ENCODE results near the gene CARD11. TPM values are rescaled to one million over a fixed set of nuclear protein-coding genes. Genes with fewer than 3 reads are reported as not detected.

CARD11 gene
- total and polyA plus RNA-seq, 2 donors (not counting 1 experiment from before 2014, with no cell fraction given) = 0.02 TPM; not detected in 1

GRCh38 chr7:2930310-2931033 is 113.2 kb downstream of the CARD11 start:
- Histone ChIP-seq H3K9me3 (ENCODE audit: control insufficient read depth, insufficient read depth, low read depth, low read length) (no peaks in the 10 kb centered on the region), H4K20me1 (ENCODE audit: control insufficient read depth, extremely low read depth, insufficient read depth, low read length) (no peaks in the 10 kb centered on the region), H3K79me2 (ENCODE audit: control insufficient read depth, insufficient read depth, low read length) (no peaks in the 10 kb centered on the region), H3K36me3 (ENCODE audit: control insufficient read depth, insufficient read depth, low read length) (no peaks in the 10 kb centered on the region), H3K27me3 (ENCODE audit: control insufficient read depth, insufficient read depth, low read length) (peaks cover 2% of the 10 kb centered on the region), H3K27ac (ENCODE audit: insufficient read depth, low read length) (no peak overlapping the region), H3K4me3 (replicated peaks in 1 of 4; ENCODE audit: control extremely low read depth in 1 of 4, insufficient read depth in 1 of 4, low read depth in 3 of 4, low read length in 4 of 4) (no peak overlapping the region), H2AFZ (ENCODE audit: low read length) (no peak overlapping the region), H3K4me2 (ENCODE audit: extremely low read depth, insufficient read depth, low read length) (no peak overlapping the region), H3K4me1 (ENCODE audit: control insufficient read depth, extremely low read depth, insufficient read depth, low read length) (no peaks in the 10 kb centered on the region), H3K9ac (ENCODE audit: insufficient read depth, low read length) (no peak overlapping the region)
- no peak for TF ChIP-seq EZH2 (IDR thresholded peaks at IDR 0.05; ENCODE audit: low read length, missing control alignments)
- DNase-seq (ENCODE audit: low read depth in 2 of 2) = no peak

DNA sequence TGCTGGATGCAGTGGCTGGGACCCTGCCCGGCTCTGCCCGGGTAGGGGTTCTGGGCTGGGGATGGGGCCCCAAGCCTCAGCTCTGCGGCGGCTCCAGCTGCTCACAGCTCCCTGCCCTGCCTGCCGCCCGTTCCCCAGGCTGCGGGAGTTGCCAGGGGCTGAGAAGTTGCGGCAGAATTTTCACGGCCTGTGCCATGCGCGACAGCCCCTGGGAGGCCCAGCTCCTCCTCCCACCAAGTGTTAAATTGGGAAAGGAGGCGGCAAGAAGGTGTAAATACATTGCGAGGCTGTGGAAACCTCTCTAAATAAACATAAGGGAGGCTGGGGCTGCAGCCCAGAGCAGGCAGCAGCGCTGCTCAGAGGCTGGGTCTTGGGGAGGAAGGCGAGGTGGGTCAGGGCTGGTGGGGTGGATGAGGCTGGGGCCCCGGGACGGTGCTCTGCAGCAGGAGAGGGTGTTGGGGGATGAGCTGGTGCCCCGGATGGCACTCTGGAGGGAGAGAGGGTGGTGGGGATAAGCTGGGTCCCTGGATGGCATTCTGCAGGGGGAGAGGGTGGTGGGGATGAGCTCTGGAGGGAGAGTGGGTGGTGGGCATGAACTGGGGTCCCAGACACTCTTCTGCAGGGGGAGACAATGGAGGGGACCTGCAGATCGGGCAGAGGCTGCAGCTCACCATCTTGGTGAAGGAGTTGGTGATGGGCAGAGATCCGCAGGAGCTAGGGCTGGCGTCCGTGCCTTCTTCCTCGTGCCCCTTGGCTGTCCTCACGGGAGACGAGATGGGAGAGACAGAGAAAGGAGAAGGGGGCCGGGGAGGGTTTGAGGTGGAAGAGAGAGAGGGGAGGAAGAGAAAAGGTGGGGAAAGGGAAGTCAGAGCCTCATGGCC is 114.1 kb downstream of the CARD11 start:
- H3K4me1 ChIP-seq (ENCODE audit: control insufficient read depth, extremely low read depth, insufficient read depth, low read length) = no peaks in the 10 kb centered on the region
- H2AFZ ChIP-seq (ENCODE audit: low read length) = no peak overlapping the region
- no peak overlapping the region for H3K4me2 ChIP-seq (ENCODE audit: extremely low read depth, insufficient read depth, low read length)
- H3K9ac ChIP-seq (ENCODE audit: insufficient read depth, low read length) = no peak overlapping the region
- no peak overlapping the region for H3K4me3 ChIP-seq (replicated peaks in 1 of 4; ENCODE audit: control extremely low read depth in 1 of 4, insufficient read depth in 1 of 4, low read depth in 3 of 4, low read length in 4 of 4)
- peaks cover 2% of the 10 kb centered on the region for H3K27me3 ChIP-seq (ENCODE audit: control insufficient read depth, insufficient read depth, low read length)
- no peaks in the 10 kb centered on the region for H3K36me3 ChIP-seq (ENCODE audit: control insufficient read depth, insufficient read depth, low read length)
- no peaks in the 10 kb centered on the region for H4K20me1 ChIP-seq (ENCODE audit: control insufficient read depth, extremely low read depth, insufficient read depth, low read length)
- TF ChIP-seq CTCF (conservative IDR thresholded peaks at IDR 0.05 in 1 of 2, IDR thresholded peaks at IDR 0.05 in 1 of 2; ENCODE audit: low read depth in 1 of 2, low read length in 2 of 2) (no peak), EZH2 (IDR thresholded peaks at IDR 0.05; ENCODE audit: low read length, missing control alignments) (no peak)
- no peaks in the 10 kb centered on the region for H3K79me2 ChIP-seq (ENCODE audit: control insufficient read depth, insufficient read depth, low read length)
- no peak for DNase-seq (ENCODE audit: low read depth in 2 of 2)
- no peaks in the 10 kb centered on the region for H3K9me3 ChIP-seq (ENCODE audit: control insufficient read depth, insufficient read depth, low read depth, low read length)
- H3K27ac ChIP-seq (ENCODE audit: insufficient read depth, low read length) = no peak overlapping the region

DNA sequence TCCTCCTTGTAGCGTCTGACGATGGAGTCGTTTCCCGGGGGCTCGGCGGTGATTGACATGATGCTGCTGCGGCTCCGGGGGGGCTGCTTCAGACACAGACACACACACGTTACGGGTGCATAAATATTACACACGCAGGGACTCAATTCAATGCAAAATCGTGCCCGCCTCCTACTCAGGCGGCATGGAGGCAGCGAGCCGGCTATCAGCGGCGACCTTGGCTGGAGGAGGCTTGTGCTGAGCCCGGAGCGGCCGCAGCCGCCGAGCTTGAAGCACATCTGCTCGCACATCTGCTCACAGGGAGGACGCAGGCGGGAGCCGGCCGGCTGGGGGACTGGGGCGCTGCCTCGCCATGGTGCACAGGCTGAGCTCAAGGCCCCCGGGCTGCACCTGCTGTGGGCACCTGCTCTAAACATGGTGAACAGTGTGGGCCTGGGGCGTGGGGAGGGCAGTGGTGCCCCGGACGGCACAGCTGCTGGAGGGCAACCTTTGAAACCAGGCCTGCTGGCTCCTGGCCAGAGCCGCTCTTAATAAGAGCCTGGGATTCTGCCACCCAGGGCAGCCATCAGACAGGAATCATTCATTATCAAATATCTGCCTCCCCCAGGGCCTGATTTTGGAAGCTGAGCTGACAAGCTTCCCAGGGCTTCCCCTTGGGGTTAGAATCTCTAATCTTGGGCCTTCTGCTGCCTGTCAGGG is 114.9 kb downstream of the CARD11 start:
- Histone ChIP-seq H3K36me3 (ENCODE audit: control insufficient read depth, insufficient read depth, low read length) (no peaks in the 10 kb centered on the region), H3K4me2 (ENCODE audit: extremely low read depth, insufficient read depth, low read length) (no peak overlapping the region), H3K27me3 (ENCODE audit: control insufficient read depth, insufficient read depth, low read length) (peaks cover 2% of the 10 kb centered on the region), H3K9ac (ENCODE audit: insufficient read depth, low read length) (no peak overlapping the region), H3K79me2 (ENCODE audit: control insufficient read depth, insufficient read depth, low read length) (no peaks in the 10 kb centered on the region), H2AFZ (ENCODE audit: low read length) (no peak overlapping the region), H4K20me1 (ENCODE audit: control insufficient read depth, extremely low read depth, insufficient read depth, low read length) (no peaks in the 10 kb centered on the region), H3K4me1 (ENCODE audit: control insufficient read depth, extremely low read depth, insufficient read depth, low read length) (no peaks in the 10 kb centered on the region), H3K4me3 (replicated peaks in 1 of 4; ENCODE audit: control extremely low read depth in 1 of 4, insufficient read depth in 1 of 4, low read depth in 3 of 4, low read length in 4 of 4) (no peak overlapping the region), H3K9me3 (ENCODE audit: control insufficient read depth, insufficient read depth, low read depth, low read length) (no peaks in the 10 kb centered on the region), H3K27ac (ENCODE audit: insufficient read depth, low read length) (no peak overlapping the region)
- DNase-seq (ENCODE audit: low read depth in 2 of 2) = no peak
- TF ChIP-seq CTCF (conservative IDR thresholded peaks at IDR 0.05 in 1 of 2, IDR thresholded peaks at IDR 0.05 in 1 of 2; ENCODE audit: low read depth in 1 of 2, low read length in 2 of 2) (no peak), EZH2 (IDR thresholded peaks at IDR 0.05; ENCODE audit: low read length, missing control alignments) (no peak)

Measured in fibroblast of lung (primary cell).